Measurements from ENCODE around the gene NSD1.

NSD1 gene

GRCh38 chr5:177310332-177310731 is 176.8 kb downstream of the NSD1 start:
- no peak for DNase-seq

- no peak for DNase-seq
These were observed 177.3 kb downstream of the NSD1 start for GRCh38 chr5:177310757-177311391.

- DNase-seq = no peak
These were observed 177.8 kb downstream of the NSD1 start for GRCh38 chr5:177311392-177311722.

GRCh38 chr5:177311723-177312648 is 178.4 kb downstream of the NSD1 start, which contains the start of gene MXD3:
Gene MXD3 (minus strand): TSS chr5:177311898. CDS start chr5:177311830, 68 bp downstream.
- peak; percentile 98 for DNase-seq

- peak; percentile 79 for DNase-seq
These were observed 179.1 kb downstream of the NSD1 start for GRCh38 chr5:177312649-177313181.

GRCh38 chr5:177313561-177314259 is 180.1 kb downstream of the NSD1 start:
- DNase-seq = no peak

- DNase-seq = no peak
These were observed 181.1 kb downstream of the NSD1 start for GRCh38 chr5:177314376-177315342.

GRCh38 chr5:177315411-177315810 is 181.8 kb downstream of the NSD1 start:
- no peak for DNase-seq

- DNase-seq = no peak
These were observed 182.4 kb downstream of the NSD1 start for GRCh38 chr5:177316005-177316404.

GRCh38 chr5:177317959-177318377 is 184.4 kb downstream of the NSD1 start:
- DNase-seq = peak; percentile 83

- no peak for DNase-seq
These were observed 186.5 kb downstream of the NSD1 start for GRCh38 chr5:177319913-177320588.

- DNase-seq = no peak
These were observed 187.3 kb downstream of the NSD1 start for GRCh38 chr5:177320879-177321278.

GRCh38 chr5:177325868-177326381 is 192.4 kb downstream of the NSD1 start:
- DNase-seq = no peak

- no peak for DNase-seq
These were observed 194.3 kb downstream of the NSD1 start for GRCh38 chr5:177327539-177328522.

GRCh38 chr5:177328545-177329231 is 195.1 kb downstream of the NSD1 start:
- no peak for DNase-seq

GRCh38 chr5:177329883-177330282 is 196.3 kb downstream of the NSD1 start:
- no peak for DNase-seq

- no peak for DNase-seq
These were observed 197.6 kb downstream of the NSD1 start for GRCh38 chr5:177330991-177331842.
